Measurements from ENCODE around the gene CLDN22.

DNA sequence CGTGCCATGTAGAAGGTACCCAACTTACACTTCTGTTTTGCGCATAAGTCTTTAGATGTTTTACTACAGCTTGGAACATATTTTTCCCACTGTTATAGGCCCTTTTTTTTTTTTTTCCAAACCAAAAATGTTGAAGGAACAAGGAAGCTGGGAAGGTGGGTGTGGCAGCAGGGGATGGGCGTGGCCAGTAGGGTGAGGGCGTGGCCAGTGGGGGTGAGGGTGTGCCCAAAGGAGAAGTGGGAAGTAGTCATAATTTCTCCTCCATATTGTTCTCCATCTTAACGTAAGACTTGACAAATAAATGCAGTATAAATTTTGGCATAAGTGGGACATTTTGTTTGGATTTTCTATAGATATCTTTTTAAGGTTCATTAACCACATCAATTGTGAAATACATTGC lies 30.4 kb downstream of the CLDN22 start:
- TF ChIP-seq, protein P1, sequence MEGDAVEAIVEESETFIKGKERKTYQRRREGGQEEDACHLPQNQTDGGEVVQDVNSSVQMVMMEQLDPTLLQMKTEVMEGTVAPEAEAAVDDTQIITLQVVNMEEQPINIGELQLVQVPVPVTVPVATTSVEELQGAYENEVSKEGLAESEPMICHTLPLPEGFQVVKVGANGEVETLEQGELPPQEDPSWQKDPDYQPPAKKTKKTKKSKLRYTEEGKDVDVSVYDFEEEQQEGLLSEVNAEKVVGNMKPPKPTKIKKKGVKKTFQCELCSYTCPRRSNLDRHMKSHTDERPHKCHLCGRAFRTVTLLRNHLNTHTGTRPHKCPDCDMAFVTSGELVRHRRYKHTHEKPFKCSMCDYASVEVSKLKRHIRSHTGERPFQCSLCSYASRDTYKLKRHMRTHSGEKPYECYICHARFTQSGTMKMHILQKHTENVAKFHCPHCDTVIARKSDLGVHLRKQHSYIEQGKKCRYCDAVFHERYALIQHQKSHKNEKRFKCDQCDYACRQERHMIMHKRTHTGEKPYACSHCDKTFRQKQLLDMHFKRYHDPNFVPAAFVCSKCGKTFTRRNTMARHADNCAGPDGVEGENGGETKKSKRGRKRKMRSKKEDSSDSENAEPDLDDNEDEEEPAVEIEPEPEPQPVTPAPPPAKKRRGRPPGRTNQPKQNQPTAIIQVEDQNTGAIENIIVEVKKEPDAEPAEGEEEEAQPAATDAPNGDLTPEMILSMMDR (IDR thresholded peaks at IDR 0.05 in 2 of 3, conservative IDR thresholded peaks at IDR 0.05 in 1 of 3; ENCODE audit: borderline replicate concordance in 1 of 3, insufficient read depth in 1 of 3, low read depth in 2 of 3, low read length in 2 of 3), result no peak
- no peak for TF ChIP-seq EZH2 (IDR thresholded peaks at IDR 0.05)
- TF ChIP-seq POLR2A (IDR thresholded peaks at IDR 0.05; ENCODE audit: borderline replicate concordance, extremely low read depth, insufficient read depth, insufficient read length), result no peak
- no peak for TF ChIP-seq ELF1 (IDR thresholded peaks at IDR 0.05; ENCODE audit: borderline replicate concordance, low read depth)
- no peak for TF ChIP-seq SIN3A (IDR thresholded peaks at IDR 0.05; ENCODE audit: low read depth)
- TF ChIP-seq CEBPB (IDR thresholded peaks at IDR 0.05; ENCODE audit: low read depth), result no peak
- TF ChIP-seq, protein P2, sequence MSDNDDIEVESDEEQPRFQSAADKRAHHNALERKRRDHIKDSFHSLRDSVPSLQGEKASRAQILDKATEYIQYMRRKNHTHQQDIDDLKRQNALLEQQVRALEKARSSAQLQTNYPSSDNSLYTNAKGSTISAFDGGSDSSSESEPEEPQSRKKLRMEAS (IDR thresholded peaks at IDR 0.05), result no peak
- no peak for TF ChIP-seq POLR2AphosphoS5 (IDR thresholded peaks at IDR 0.05; ENCODE audit: low read depth, low read length)
- no peak for TF ChIP-seq YY1 (IDR thresholded peaks at IDR 0.05; ENCODE audit: extremely low read depth, insufficient replicate concordance, low read depth, low read length)
- TF ChIP-seq RAD21 (IDR thresholded peaks at IDR 0.05; ENCODE audit: low read depth), result no peak
- TF ChIP-seq, protein P3, sequence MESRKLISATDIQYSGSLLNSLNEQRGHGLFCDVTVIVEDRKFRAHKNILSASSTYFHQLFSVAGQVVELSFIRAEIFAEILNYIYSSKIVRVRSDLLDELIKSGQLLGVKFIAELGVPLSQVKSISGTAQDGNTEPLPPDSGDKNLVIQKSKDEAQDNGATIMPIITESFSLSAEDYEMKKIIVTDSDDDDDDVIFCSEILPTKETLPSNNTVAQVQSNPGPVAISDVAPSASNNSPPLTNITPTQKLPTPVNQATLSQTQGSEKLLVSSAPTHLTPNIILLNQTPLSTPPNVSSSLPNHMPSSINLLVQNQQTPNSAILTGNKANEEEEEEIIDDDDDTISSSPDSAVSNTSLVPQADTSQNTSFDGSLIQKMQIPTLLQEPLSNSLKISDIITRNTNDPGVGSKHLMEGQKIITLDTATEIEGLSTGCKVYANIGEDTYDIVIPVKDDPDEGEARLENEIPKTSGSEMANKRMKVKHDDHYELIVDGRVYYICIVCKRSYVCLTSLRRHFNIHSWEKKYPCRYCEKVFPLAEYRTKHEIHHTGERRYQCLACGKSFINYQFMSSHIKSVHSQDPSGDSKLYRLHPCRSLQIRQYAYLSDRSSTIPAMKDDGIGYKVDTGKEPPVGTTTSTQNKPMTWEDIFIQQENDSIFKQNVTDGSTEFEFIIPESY (IDR thresholded peaks at IDR 0.05; ENCODE audit: extremely low read depth, insufficient replicate concordance, low read length), result no peak
- TF ChIP-seq EGR1 (IDR thresholded peaks at IDR 0.05; ENCODE audit: low read depth), result no peak
